22Rv1 (cell line): ENCODE data around the gene NLRP5.

Experiments used
- ZFX ChIP-seq: fragments of 450-650 bp; IDR thresholded peaks from 2 replicates; pipeline ENCODE4 v1.6.1; 2017; ENCODE audit warnings: antibody characterized with exemption, borderline replicate concordance
- TF ChIP-seq, protein P1 (sequence below): fragments of 450-650 bp; IDR thresholded peaks from 2 replicates; pipeline ENCODE4 v1.5.1; 2017; ENCODE audit warnings: mild to moderate bottlenecking

DNA sequence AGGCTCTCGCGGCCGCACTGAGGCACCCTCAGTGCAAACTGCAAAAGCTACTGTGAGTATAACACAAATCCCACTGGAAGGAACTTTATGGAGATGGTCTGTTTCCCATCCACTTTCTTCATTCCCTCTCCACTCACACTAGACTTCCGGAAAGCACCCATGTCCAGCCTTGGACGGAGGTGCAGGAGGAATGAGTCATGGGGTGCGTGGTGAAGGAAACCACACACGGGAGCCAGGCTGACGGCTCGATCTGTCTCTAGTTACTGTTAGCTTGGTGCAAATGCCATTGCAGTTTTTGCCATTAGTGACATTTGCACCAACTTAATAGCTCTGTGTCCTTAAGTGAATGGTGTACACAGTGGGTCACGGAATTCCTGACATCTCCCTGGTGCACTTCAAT lies 24.4 kb upstream of the NLRP5 start:
- TF ChIP-seq, protein P1, sequence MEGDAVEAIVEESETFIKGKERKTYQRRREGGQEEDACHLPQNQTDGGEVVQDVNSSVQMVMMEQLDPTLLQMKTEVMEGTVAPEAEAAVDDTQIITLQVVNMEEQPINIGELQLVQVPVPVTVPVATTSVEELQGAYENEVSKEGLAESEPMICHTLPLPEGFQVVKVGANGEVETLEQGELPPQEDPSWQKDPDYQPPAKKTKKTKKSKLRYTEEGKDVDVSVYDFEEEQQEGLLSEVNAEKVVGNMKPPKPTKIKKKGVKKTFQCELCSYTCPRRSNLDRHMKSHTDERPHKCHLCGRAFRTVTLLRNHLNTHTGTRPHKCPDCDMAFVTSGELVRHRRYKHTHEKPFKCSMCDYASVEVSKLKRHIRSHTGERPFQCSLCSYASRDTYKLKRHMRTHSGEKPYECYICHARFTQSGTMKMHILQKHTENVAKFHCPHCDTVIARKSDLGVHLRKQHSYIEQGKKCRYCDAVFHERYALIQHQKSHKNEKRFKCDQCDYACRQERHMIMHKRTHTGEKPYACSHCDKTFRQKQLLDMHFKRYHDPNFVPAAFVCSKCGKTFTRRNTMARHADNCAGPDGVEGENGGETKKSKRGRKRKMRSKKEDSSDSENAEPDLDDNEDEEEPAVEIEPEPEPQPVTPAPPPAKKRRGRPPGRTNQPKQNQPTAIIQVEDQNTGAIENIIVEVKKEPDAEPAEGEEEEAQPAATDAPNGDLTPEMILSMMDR = no peak
- TF ChIP-seq ZFX = no peak
